GM12878 (cell line): ENCODE results near the gene BMF. TPM values are rescaled to one million over a fixed set of nuclear protein-coding genes. Genes with fewer than 3 reads are reported as not detected.

Experiments used
- CEBPZ ChIP-seq: fragments of 150-350 bp; IDR thresholded peaks from 2 replicates; pipeline ENCODE4 v1.6.1; 2016; ENCODE audit warnings: low read depth, low read length
- CHD4 ChIP-seq: fragments of 200-600 bp; sonication (generic); IDR thresholded peaks from 2 replicates; pipeline ENCODE4 v1.6.1; 2016; ENCODE audit warnings: mild to moderate bottlenecking
- E2F8 ChIP-seq: fragments of 450-650 bp; IDR thresholded peaks from 2 replicates; pipeline ENCODE4 v1.6.1; 2018; ENCODE audit warnings: mild to moderate bottlenecking, low read depth, moderate library complexity; ENCODE audit not compliant: partially characterized antibody
- EED ChIP-seq: sonication (generic); IDR thresholded peaks from 2 replicates; pipeline ENCODE4 v1.6.1; 2016; ENCODE audit warnings: antibody characterized with exemption, low read depth
- ELK1 ChIP-seq: IDR thresholded peaks from 2 replicates; pipeline ENCODE4 v1.6.1; 2012; ENCODE audit warnings: low read depth, low read length, improper control_type of control experiment
- IRF4 ChIP-seq: IDR thresholded peaks from 2 replicates; pipeline ENCODE4 v1.6.1; 2011; ENCODE audit warnings: low read depth, low read length
- JUNB ChIP-seq: IDR thresholded peaks from 2 replicates; pipeline ENCODE4 v1.6.1; 2016; ENCODE audit warnings: antibody characterized with exemption, mild to moderate bottlenecking
- KDM1A ChIP-seq: fragments of 200-600 bp; sonication (generic); IDR thresholded peaks from 2 replicates; pipeline ENCODE4 v1.6.1; 2016; ENCODE audit warnings: borderline replicate concordance
- MEF2A ChIP-seq: IDR thresholded peaks from 2 replicates; pipeline ENCODE4 v1.6.1; 2011; ENCODE audit warnings: low read depth, mild to moderate bottlenecking, low read length, moderate library complexity; ENCODE audit not compliant: insufficient read depth
- MTA3 ChIP-seq: IDR thresholded peaks from 2 replicates; pipeline ENCODE4 v1.6.1; 2012; ENCODE audit warnings: low read length, inconsistent platforms, borderline replicate concordance
- NFIC ChIP-seq: IDR thresholded peaks from 2 replicates; pipeline ENCODE4 v1.6.1; 2012; ENCODE audit warnings: low read depth, mild to moderate bottlenecking, inconsistent platforms, low read length, moderate library complexity
- NR2C2 ChIP-seq: IDR thresholded peaks from 2 replicates; pipeline ENCODE4 v1.6.1; 2011; ENCODE audit warnings: borderline replicate concordance, low read depth; ENCODE audit not compliant: control insufficient read depth, insufficient read length
- SMAD5 ChIP-seq: IDR thresholded peaks from 2 replicates; pipeline ENCODE4 v1.6.1; 2016; ENCODE audit warnings: antibody characterized with exemption, low read depth
- SMC3 ChIP-seq: IDR thresholded peaks from 2 replicates; pipeline ENCODE4 v1.6.1; 2011; ENCODE audit warnings: low read length, improper control_type of control experiment, borderline replicate concordance
- TCF3 ChIP-seq: IDR thresholded peaks from 2 replicates; pipeline ENCODE4 v1.6.1; 2012; ENCODE audit warnings: low read depth, mild to moderate bottlenecking, low read length, borderline replicate concordance; ENCODE audit not compliant: insufficient read depth
- USF1 ChIP-seq: IDR thresholded peaks from 2 replicates; pipeline ENCODE4 v1.6.1; 2011; ENCODE audit warnings: borderline replicate concordance, low read depth, mild to moderate bottlenecking, moderate library complexity, mixed read lengths, low read length; ENCODE audit not compliant: insufficient read depth; ENCODE audit errors: extremely low read length
- ZBED1 ChIP-seq: IDR thresholded peaks from 2 replicates; pipeline ENCODE4 v1.6.1; 2016; ENCODE audit warnings: borderline replicate concordance
- polyA plus RNA-seq, 11 experiments: library from polyadenylated mRNA; depleted of rRNA in 4 of 11; unstranded in 6 of 11; stranded (reverse) in 5 of 11; fragments of >200 nt; fragmentation: Nextera tagmentation in 4 of 11; fragmentation: Illumina TruSeq in 1 of 11; extraction: Ambion mirVana in 4 of 11; extraction: Trizol in 1 of 11; gene quantifications; 1 replicate in 1 of 11; 2 replicates in 10 of 11; pipeline versions ENCODE4 v1.2.1 to v1.2.3, GENCODE V29; 2011 to 2016; ENCODE audit warnings: inconsistent platforms in 2 of 11, missing spikeins in 2 of 11, low read depth in 1 of 11
- total RNA-seq, 4 experiments: library from RNA; depleted of rRNA in 3 of 4; stranded (reverse); fragments of >200 nt in 3 of 4; fragmentation: Illumina TruSeq in 1 of 4; extraction: Trizol in 1 of 4; gene quantifications; 2 replicates each; pipeline versions ENCODE4 v1.2.1 to v1.2.3, GENCODE V29; 2013 to 2021

The BMF gene
- total and polyA plus RNA-seq, 10 of the 15 experiments (the other 5 are each of a cell fraction or from before 2014, with no cell fraction given): 0.82 to 34.9 (median 16.9) TPM

- peak; percentile 64 for TF ChIP-seq E2F8
- TF ChIP-seq MTA3: no peak
- no peak for TF ChIP-seq CHD4
- TF ChIP-seq NR2C2: no peak
- no peak for TF ChIP-seq TCF3
- no peak for TF ChIP-seq JUNB
- no peak for TF ChIP-seq USF1
- no peak for TF ChIP-seq ZBED1
- TF ChIP-seq ELK1: no peak; the same call in 1 of the 2 replicates
- no peak for TF ChIP-seq IRF4
- no peak for TF ChIP-seq NFIC
- no peak for TF ChIP-seq MEF2A
- TF ChIP-seq SMAD5: peak; percentile 56; the same call in 1 of the 2 replicates
- TF ChIP-seq EED: no peak
- no peak for TF ChIP-seq SMC3
- TF ChIP-seq KDM1A: no peak
- TF ChIP-seq CEBPZ: no peak
Observed at GRCh38 chr15:40038638-40039543, 69.8 kb downstream of the BMF start, which contains the start of gene SRP14 (continued).
